ENCODE measurements around the gene SPOP. TPM values are rescaled to one million over a fixed set of nuclear protein-coding genes. Genes with fewer than 3 reads are reported as not detected.
A peak's percentile ranks its signal among the peaks of the same experiment; 100 is the strongest.
"Not testable (repeated sequence)": the region's sequence is repeated elsewhere in the genome, so short reads cannot be mapped to it uniquely, and the experiment has no call there.

Gene SPOP
- 43.5 and 59.2 TPM in 2 replicates for total RNA-seq

GRCh38 chr17:49677933-49678847, at the start of gene SPOP:
TSS of gene SPOP (minus strand) at chr17:49678097. CDS start at chr17:49622810, 55,287 bp downstream.
- peak; percentile 100 for DNase-seq (ENCODE audit: low read depth)
- no peak for TF ChIP-seq CTCF (IDR thresholded peaks at IDR 0.05; ENCODE audit: insufficient read depth, low read depth, low read length)
- peak within 1 kb of the TSS; percentile 79 for H3K4me3 ChIP-seq (ENCODE audit: low read depth, low read length)

GRCh38 chr17:49727380-49727779, 49.5 kb upstream of the SPOP start:
- TF ChIP-seq CTCF (IDR thresholded peaks at IDR 0.05; ENCODE audit: insufficient read depth, low read depth, low read length) = no peak
- no peak for DNase-seq (ENCODE audit: low read depth)
- H3K4me3 ChIP-seq (ENCODE audit: low read depth, low read length) = no peak overlapping the region

- no peak for TF ChIP-seq CTCF (IDR thresholded peaks at IDR 0.05; ENCODE audit: insufficient read depth, low read depth, low read length)
- no peak overlapping the region for H3K4me3 ChIP-seq (ENCODE audit: low read depth, low read length)
- DNase-seq (ENCODE audit: low read depth) = no peak
Measured at GRCh38 chr17:49725452-49726130, 47.7 kb upstream of the SPOP start.

GRCh38 chr17:49724552-49724951, 46.7 kb upstream of the SPOP start:
- not testable (repeated sequence) for DNase-seq (ENCODE audit: low read depth)

GRCh38 chr17:49723423-49723822, 45.5 kb upstream of the SPOP start:
- H3K4me3 ChIP-seq (ENCODE audit: low read depth, low read length) = no peak overlapping the region
- no peak for TF ChIP-seq CTCF (IDR thresholded peaks at IDR 0.05; ENCODE audit: insufficient read depth, low read depth, low read length)
- DNase-seq (ENCODE audit: low read depth) = peak; percentile 71

More at GRCh38 chr17:49724552-49724951, 46.7 kb upstream of the SPOP start:
- H3K4me3 ChIP-seq (ENCODE audit: low read depth, low read length) = not testable (repeated sequence)

GRCh38 chr17:49722066-49722465, 44.2 kb upstream of the SPOP start:
- no peak overlapping the region for H3K4me3 ChIP-seq (ENCODE audit: low read depth, low read length)
- TF ChIP-seq CTCF (IDR thresholded peaks at IDR 0.05; ENCODE audit: insufficient read depth, low read depth, low read length) = no peak
- DNase-seq (ENCODE audit: low read depth) = no peak

- H3K4me3 ChIP-seq (ENCODE audit: low read depth, low read length) = no peak overlapping the region
- no peak for TF ChIP-seq CTCF (IDR thresholded peaks at IDR 0.05; ENCODE audit: insufficient read depth, low read depth, low read length)
- DNase-seq (ENCODE audit: low read depth) = no peak
Measured at GRCh38 chr17:49717371-49717861, 39.5 kb upstream of the SPOP start.

All from fibroblast of villous mesenchyme (primary cell).